Activated CD8-positive, alpha-beta memory T cell treated with anti-CD3 and anti-CD28 coated beads for 48 hours (primary cell): ENCODE results near the gene OPN3.

ENCODE experiments used
- DNase-seq, 3 experiments: peaks; one replicate each; pipeline ENCODE4 v3.0.0-alpha.2; 2020; ENCODE audit warnings: low read depth in 2 of 3, low spot score in 2 of 3

The OPN3 gene

DNA sequence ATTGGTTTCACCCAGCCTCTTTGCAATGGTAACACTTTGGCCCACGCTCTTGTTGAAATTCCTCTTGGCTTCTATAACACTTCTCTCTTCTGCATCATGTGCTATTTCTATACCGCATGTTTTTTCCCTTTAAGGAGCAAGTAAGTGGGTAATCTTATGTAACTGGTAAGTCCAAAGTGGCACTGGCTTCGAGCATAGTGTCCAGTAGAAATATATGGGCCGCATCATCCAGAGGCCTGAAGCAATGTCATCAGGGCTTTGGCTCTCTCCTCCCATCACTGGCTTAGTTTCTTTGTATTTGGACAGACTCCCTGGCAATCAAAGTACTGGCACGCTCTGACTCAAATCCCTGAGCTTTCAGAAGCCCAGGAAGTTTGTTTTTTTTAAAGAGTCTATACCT is 17.5 kb downstream of the OPN3 start:
- no peak for DNase-seq

DNA sequence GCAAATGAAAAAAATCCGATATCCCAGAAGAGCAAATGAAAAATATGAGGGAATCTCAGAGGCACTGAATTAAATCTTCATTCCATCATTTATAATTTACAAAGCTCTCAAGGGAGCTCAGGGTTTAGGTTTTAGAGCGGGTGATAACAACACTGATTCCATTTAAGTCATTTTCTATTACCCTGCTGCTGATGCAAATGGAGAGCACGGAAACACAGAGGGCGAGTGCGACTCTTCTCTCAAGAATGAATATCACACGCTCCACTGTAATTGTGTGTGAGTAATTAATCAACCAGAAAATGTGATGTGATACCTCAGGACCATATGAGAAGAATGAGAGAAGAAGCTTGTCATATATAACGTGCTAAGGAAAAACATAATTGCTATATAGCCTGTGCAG is 22.7 kb downstream of the OPN3 start:
- DNase-seq: no peak

- no peak for DNase-seq
Measured at GRCh38 chr1:241615043-241615974, 24.9 kb downstream of the OPN3 start.

GRCh38 chr1:241614572-241614971 is 25.6 kb downstream of the OPN3 start:
- DNase-seq: no peak

DNA sequence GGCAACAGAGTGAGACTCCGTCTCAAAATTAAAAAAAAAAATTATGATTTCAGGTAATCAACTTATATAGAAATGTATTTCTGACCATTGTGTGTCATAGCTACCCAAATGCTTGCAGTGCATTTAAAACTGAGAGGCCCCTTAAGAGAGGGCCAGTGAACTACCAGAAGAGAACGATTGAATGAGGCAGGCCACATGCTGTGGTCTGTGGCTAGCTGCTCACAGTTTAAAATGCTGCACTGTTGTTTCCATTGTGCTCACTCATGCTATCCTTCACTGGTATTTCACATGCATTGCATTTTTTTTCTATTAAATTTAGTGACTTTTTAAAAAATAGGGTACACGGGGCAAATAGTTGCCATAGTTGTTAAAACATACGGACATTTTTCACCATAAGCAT is 26.0 kb downstream of the OPN3 start:
- DNase-seq: no peak

- DNase-seq: no peak
Measured at GRCh38 chr1:241612533-241613477, 27.4 kb downstream of the OPN3 start.

DNA sequence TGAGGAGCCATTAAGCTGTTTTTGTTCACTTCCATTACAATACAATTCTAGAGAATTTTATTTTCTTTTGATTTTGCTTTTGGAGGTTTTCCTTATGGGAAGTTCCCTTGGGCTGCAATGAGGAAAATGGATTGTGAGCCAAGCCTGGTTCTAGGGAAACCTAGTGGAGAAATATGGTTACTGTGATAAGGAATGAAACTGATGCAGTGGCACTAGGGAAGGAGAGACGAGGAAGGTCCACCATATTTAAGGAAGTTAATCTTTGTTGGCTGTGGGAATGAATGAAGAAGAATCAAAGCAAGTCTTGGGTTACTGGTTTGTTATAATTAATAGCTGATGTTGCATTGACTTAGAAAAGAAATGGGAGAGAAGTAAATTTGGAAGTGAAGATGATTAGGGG is 28.4 kb downstream of the OPN3 start:
- DNase-seq: no peak

DNA sequence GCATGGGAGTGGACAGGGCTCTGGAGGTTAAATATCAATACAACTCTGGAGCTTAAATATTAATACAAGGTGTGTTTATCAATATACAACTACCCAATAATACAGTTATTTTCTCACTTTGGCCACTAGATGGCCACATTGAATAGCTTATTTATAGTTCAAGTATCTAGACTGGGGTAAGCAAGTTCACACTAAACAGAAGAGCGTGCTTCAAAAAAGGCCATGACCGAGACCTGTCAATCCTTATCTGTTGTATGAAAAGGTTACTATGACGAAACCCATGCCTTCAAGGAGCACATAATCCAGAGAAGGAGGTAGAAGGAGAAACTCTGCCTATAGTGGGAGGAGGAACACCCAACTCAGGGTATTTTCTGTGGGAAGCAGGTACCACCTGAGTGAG is 29.1 kb downstream of the OPN3 start:
- DNase-seq: no peak

- no peak for DNase-seq
Measured at GRCh38 chr1:241610056-241610815, 29.9 kb downstream of the OPN3 start.

GRCh38 chr1:241608379-241609033 is 31.7 kb downstream of the OPN3 start:
- no peak for DNase-seq

DNA sequence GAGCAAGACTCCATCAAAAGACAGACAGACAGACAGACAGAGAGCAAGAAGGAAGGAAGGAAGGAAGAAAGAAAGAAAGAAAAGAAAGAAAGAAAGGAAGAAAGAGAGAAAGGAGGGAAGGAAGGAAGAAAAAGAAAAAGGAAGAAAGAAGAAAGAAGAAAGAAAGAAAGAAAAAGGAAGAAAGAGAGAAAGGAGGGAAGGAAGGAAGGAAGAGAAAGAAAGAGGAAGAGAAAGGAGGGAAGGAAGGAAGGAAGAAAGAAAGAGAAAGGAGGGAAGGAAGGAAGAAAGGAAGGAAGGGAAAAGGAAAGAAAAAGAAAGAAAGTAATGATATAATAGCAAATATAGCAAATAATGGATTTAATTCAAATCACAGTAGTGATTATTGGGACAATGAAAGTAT is 32.7 kb downstream of the OPN3 start:
- no peak for DNase-seq

GRCh38 chr1:241606544-241606943 is 33.6 kb downstream of the OPN3 start:
- no peak for DNase-seq

GRCh38 chr1:241605146-241605805 is 34.9 kb downstream of the OPN3 start:
- no peak for DNase-seq

DNA sequence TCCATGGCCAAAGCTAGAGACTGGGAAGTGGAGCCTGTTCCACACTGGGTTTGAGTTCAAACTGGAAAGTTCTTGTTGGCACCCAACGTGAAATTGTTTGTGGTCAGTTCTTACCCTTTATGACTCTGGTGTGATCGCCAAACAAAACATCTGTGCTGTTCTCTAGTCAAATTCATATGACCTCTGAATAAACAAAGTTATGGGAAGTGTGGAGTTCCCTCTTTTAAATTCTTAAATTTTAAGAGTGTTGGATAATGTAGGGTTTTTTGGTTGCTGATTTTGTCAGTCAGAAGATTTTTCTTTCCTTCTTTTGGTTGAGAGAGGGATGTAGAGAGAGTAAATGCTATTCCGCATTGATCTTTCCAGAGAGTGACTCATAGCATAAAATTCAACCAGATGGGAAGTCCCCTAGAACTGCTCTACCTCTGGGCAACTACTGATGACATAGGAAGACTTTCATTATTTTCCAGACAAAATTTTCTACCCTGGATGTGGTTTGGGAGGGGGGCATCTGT is 36.4 kb downstream of the OPN3 start:
- DNase-seq: no peak

GRCh38 chr1:241600496-241600901 is 39.7 kb downstream of the OPN3 start:
- DNase-seq: no peak

DNA sequence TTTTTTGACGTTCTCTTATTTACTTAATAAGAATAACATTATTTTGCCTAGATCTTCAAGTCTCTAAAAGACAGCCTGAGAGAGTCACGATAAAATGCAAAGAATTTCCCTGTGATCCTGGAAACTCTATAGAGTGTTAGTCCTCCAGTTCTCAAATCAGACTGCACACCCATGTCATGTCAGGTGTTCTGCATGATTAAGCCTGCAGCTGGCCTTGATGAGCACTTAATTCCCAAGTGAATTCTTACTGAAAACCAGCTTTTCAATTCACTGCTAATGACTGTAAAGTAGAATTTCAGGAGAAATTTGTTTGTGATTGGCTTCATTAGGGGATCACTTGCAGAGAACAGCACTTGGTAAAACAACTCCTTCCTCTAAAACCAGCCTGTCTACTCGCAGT is 41.9 kb downstream of the OPN3 start:
- DNase-seq: no peak

GRCh38 chr1:241596633-241597032 is 43.5 kb downstream of the OPN3 start:
- DNase-seq: no peak

- no peak for DNase-seq
Measured at GRCh38 chr1:241593186-241593585, 47.0 kb downstream of the OPN3 start.

DNA sequence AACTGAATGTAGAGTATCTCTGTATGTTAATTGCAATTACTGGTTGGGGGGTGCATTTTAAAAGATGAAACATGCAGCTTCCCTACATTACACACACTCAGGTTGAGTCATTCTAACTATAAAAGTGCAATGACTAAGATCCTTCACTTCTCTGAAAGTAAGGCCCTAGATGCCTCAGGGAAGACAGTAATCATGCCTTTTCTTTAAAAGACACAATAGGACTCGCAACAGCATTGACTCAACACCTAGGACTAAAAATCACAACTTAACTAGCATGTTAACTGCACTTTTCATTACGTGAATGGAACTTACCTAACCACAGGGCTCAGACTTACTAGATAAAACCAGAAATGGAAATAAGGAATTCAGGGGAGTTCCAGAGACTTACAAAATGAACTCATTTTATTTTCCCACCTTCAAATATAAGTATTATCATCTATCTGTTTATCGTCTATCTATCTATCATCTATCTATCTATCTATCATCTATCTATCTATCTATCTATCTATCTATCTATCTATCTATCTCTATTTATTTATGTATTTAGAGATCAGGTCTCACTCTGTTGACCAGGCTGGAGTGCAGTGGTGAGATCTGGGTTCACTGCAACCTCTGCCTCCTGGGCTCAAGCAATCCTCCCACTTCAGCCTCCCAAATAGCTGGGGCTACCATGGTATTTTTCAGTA is 47.8 kb downstream of the OPN3 start:
- DNase-seq: no peak
